ENCODE results near the gene KIAA1586. TPM values are rescaled to one million over a fixed set of nuclear protein-coding genes. Genes with fewer than 3 reads are reported as not detected.

The KIAA1586 gene
- total RNA-seq, 4 donors from 2014 or later, result 6.2 to 9.9 (median 8.7) TPM

DNA sequence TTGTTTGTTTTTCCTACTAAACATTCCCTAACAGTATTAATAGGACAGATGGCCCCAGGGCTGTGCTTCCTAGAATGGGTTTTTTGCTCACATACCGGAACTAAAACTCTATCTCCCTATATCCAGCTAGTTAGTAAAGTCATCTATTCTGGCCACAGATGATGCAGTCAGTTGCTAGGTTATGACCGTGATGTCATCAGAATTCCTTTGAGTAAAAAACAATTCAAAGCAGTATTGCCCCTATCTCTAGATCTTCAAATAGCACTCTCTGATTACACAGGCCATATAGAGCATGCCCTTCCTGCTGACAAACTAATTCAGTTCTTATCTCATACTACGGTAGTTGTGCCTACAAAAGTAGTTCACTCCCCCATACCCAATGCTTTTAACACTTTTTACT lies 25.6 kb downstream of the KIAA1586 start:
- H3K36me3 ChIP-seq, result peaks cover 0 to 12% (median 0%) of the 10 kb centered on the region in 4 donors
- no peaks in the 10 kb centered on the region for H3K27me3 ChIP-seq
- no peaks in the 10 kb centered on the region for H3K4me1 ChIP-seq
- no peak overlapping the region for H3K4me3 ChIP-seq
- WGBS, result 88% methylated on average over 3 of the region's 3 CpGs
- no peaks in the 10 kb centered on the region for H3K9me3 ChIP-seq
- intact Hi-C loops (cut with DNase I), result no loop called here
- no peak for DNase-seq (ENCODE audit: extremely low spot score)
- H3K27ac ChIP-seq (replicated peaks in 1 of 4), result no peak overlapping the region
- TF ChIP-seq POLR2AphosphoS5 (IDR thresholded peaks at IDR 0.05) (no peak), POLR2A (IDR thresholded peaks at IDR 0.05; ENCODE audit: low read depth) (no peak), EP300 (IDR thresholded peaks at IDR 0.05) (no peak)
- TF ChIP-seq, protein P1, sequence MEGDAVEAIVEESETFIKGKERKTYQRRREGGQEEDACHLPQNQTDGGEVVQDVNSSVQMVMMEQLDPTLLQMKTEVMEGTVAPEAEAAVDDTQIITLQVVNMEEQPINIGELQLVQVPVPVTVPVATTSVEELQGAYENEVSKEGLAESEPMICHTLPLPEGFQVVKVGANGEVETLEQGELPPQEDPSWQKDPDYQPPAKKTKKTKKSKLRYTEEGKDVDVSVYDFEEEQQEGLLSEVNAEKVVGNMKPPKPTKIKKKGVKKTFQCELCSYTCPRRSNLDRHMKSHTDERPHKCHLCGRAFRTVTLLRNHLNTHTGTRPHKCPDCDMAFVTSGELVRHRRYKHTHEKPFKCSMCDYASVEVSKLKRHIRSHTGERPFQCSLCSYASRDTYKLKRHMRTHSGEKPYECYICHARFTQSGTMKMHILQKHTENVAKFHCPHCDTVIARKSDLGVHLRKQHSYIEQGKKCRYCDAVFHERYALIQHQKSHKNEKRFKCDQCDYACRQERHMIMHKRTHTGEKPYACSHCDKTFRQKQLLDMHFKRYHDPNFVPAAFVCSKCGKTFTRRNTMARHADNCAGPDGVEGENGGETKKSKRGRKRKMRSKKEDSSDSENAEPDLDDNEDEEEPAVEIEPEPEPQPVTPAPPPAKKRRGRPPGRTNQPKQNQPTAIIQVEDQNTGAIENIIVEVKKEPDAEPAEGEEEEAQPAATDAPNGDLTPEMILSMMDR (IDR thresholded peaks at IDR 0.05), result no peak

GRCh38 chr6:57074383-57074782 lies 27.9 kb downstream of the KIAA1586 start:
- no peak for TF ChIP-seq EP300 (IDR thresholded peaks at IDR 0.05)
- TF ChIP-seq POLR2A (IDR thresholded peaks at IDR 0.05; ENCODE audit: low read depth), result no peak
- TF ChIP-seq, protein P1 (IDR thresholded peaks at IDR 0.05), result no peak
- TF ChIP-seq POLR2AphosphoS5 (IDR thresholded peaks at IDR 0.05), result no peak
- intact Hi-C loops (cut with DNase I), result no loop called here
- no peaks in the 10 kb centered on the region for H3K27me3 ChIP-seq
- peaks cover 0 to 8% (median 0%) of the 10 kb centered on the region in 4 donors for H3K36me3 ChIP-seq
- H3K4me1 ChIP-seq, result no peaks in the 10 kb centered on the region
- 89% methylated on average over 8 of the region's 8 CpGs for WGBS
- no peak overlapping the region for H3K4me3 ChIP-seq
- no peaks in the 10 kb centered on the region for H3K9me3 ChIP-seq
- no peak for DNase-seq (ENCODE audit: extremely low spot score)
- no peak overlapping the region for H3K27ac ChIP-seq (replicated peaks in 1 of 4)

- no peaks in the 10 kb centered on the region for H3K4me1 ChIP-seq
- no peak overlapping the region for H3K27ac ChIP-seq (replicated peaks in 1 of 4)
- TF ChIP-seq EP300 (IDR thresholded peaks at IDR 0.05), result no peak
- TF ChIP-seq, protein P1 (IDR thresholded peaks at IDR 0.05), result no peak
- TF ChIP-seq POLR2AphosphoS5 (IDR thresholded peaks at IDR 0.05), result no peak
- TF ChIP-seq POLR2A (IDR thresholded peaks at IDR 0.05; ENCODE audit: low read depth), result no peak
- no peak for DNase-seq (ENCODE audit: extremely low spot score)
- H3K27me3 ChIP-seq, result no peaks in the 10 kb centered on the region
- H3K4me3 ChIP-seq, result no peak overlapping the region
- intact Hi-C loops (cut with DNase I), result no loop called here
- H3K9me3 ChIP-seq, result no peaks in the 10 kb centered on the region
- peaks cover 0 to 8% (median 0%) of the 10 kb centered on the region in 4 donors for H3K36me3 ChIP-seq
Observed at GRCh38 chr6:57075092-57075491, 28.6 kb downstream of the KIAA1586 start.

DNA sequence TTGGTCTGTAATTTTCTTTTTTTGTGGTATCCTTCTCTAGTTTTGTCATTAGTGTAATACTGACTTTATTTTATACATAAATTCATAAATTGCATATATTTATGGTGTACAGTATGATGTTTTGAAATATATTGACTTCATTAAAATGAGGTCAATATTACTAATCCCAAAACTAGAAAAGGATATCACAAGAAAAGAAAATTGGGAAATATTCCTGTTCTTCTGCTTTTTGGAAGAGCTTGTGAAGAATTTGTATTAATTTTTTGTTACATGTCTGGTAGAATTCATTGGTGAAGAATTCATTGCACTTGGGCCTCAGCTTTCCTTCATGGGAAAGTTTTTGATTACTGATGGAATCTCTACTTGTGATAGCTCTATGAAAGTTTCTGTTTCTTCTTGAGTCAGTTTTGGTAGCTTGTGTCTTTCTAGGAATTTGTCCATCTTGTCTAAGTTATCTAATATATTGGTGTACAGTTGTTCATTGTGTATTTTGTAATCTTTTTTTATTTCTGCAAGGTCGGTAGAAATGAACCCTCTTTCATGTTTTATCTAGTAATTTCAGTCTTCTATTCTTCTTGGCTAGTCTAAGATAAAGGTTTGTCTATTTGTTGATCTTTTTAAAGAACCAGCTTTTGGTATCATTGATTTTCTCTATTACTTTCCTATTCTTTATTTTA lies 32.2 kb downstream of the KIAA1586 start:
- 94% methylated on average over 1 of the region's 1 CpG for WGBS
- intact Hi-C loops (cut with DNase I), result no loop called here
- Histone ChIP-seq H3K9me3 (no peaks in the 10 kb centered on the region), H3K36me3 (peaks cover 0 to 5% (median 0%) of the 10 kb centered on the region in 4 donors), H3K4me1 (no peaks in the 10 kb centered on the region), H3K27ac (replicated peaks in 1 of 4) (no peak overlapping the region), H3K4me3 (no peak overlapping the region), H3K27me3 (no peaks in the 10 kb centered on the region)
- TF ChIP-seq EP300 (IDR thresholded peaks at IDR 0.05) (no peak), POLR2A (IDR thresholded peaks at IDR 0.05; ENCODE audit: low read depth) (no peak), POLR2AphosphoS5 (IDR thresholded peaks at IDR 0.05) (no peak)
- TF ChIP-seq, protein P1 (IDR thresholded peaks at IDR 0.05), result no peak
- no peak for DNase-seq (ENCODE audit: extremely low spot score)

All from esophagus muscularis mucosa (tissue), 4 donors.